Effector memory CD8-positive, alpha-beta T cell (primary cell): ENCODE results near the gene SUCNR1.

ENCODE experiments used
- ATAC-seq: fragments of 150-1000 bp; cut with Tn5 transposase; replicated peaks from 2 replicates; pipeline ENCODE4 v1.10.0; 2021; ENCODE audit warnings: mild to moderate bottlenecking, moderate library complexity
- DNase-seq, 3 experiments: peaks; one replicate each; pipeline ENCODE4 v3.0.0; 2021
- H3K27ac Mint-ChIP-seq, 2 donors: one replicate each; pipeline ENCODE4 v1.8.0; 2022; ENCODE audit warnings: mild to moderate bottlenecking in 2 of 2, mixed read lengths in 2 of 2, moderate library complexity in 2 of 2
- H3K27me3 Mint-ChIP-seq, 2 donors: one replicate each; pipeline ENCODE4 v1.8.0; 2022; ENCODE audit warnings: mixed read lengths in 2 of 2
- H3K36me3 Mint-ChIP-seq: one replicate; pipeline ENCODE4 v1.8.0; 2022; ENCODE audit warnings: mild to moderate bottlenecking, moderate library complexity, mixed read lengths; ENCODE audit not compliant: insufficient read depth
- H3K4me1 Mint-ChIP-seq, 2 donors: one replicate each; pipeline ENCODE4 v1.8.0; 2022; ENCODE audit warnings: low read depth in 2 of 2, mixed read lengths in 2 of 2
- H3K4me3 Mint-ChIP-seq, 2 donors: one replicate each; pipeline ENCODE4 v1.8.0; 2022; ENCODE audit warnings: mild to moderate bottlenecking in 2 of 2, mixed read lengths in 2 of 2, moderate library complexity in 2 of 2
- H3K9me3 Mint-ChIP-seq, 2 donors: one replicate each; pipeline ENCODE4 v1.8.0; 2022; ENCODE audit warnings: mixed read lengths in 2 of 2

Gene SUCNR1

DNA sequence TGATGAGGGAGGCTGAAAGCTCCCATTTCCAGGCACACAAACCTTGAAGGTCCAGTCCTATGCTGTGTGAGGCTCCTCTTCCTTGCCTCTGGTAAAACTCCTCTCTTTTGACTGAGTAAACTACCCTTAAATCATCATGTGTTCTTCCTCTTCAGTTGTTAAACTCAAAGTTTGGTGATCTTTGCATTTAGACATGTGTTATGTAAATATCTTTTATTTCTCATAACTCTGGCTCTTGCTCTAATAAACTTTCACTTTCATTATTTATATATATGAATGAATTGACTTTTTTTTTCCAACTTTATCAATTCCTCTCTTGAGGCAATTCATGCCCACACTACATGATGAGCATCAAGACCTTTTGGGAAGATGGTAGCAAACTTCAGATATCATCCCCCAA is 26.6 kb downstream of the SUCNR1 start:
- Mint-ChIP-seq H3K27ac (peak overlapping the region in 1 of 2 donors; percentile 81), H3K4me3 (peak overlapping the region in 1 of 2 donors; percentile 32), H3K27me3 (no peaks in the 10 kb centered on the region), H3K36me3 (peaks cover 3% of the 10 kb centered on the region), H3K9me3 (no peaks in the 10 kb centered on the region), H3K4me1 (peaks cover 24 to 43% of the 10 kb centered on the region in 2 donors)
- DNase-seq: no peak
- no peak for ATAC-seq

DNA sequence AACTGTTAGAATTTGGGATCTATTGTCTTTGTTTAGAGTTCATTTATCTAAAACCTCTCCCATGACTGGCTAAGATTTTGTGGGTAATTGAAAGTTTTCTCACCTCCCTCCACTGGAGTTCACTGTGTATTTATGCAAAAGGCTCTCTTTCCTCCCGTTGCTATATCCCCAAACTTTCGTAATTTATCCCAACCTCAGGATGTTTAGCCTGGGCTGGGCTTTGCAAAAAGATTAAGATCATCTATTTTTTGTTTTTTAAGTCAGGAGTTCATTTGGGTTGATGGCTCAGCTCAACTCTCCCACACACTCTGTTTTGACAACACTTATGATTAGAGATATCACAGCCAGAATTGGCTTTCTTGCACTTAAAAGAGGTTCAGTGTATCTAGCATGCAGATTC is 27.0 kb downstream of the SUCNR1 start:
- Mint-ChIP-seq H3K36me3 (peaks cover 3% of the 10 kb centered on the region), H3K27ac (no peak overlapping the region), H3K27me3 (no peaks in the 10 kb centered on the region), H3K9me3 (no peaks in the 10 kb centered on the region), H3K4me1 (peaks cover 20 to 38% of the 10 kb centered on the region in 2 donors), H3K4me3 (no peak overlapping the region)
- ATAC-seq: no peak
- DNase-seq: no peak

DNA sequence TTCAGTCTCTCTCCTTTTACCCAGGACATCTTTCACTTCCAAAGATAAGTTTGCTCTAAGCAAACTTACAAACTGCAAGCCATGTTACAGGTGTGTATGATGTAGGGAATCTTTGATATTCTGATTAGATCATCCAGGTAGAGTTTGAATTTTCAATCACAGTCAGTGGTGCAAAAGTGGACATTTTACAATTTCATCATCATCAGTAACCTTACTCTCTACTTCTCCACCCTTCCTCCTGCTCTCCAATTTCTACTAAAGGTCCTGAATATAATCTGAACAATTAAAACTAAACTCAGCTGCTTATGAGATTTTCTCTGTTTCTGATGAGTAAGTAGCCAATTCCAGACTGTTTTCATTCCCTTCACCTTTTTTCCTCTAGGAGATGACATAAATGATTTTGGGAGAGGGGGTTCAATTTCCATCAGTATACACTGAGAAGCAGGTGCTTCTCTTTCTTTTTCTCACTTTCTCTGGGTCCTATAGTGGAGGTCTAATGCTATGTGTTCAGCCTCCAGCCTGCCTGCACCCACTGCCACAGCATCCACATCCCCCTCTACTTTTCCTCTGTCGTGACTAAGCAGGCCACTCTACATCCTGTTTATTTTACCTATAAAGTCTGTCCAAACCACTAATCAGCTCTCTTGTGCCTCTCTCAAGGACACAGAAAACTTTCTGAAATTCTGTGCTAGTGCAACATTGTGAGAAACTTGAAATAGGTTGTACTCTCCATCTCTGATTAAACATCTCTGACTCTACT is 27.6 kb downstream of the SUCNR1 start:
- no peaks in the 10 kb centered on the region for H3K27me3 Mint-ChIP-seq

GRCh38 chr3:151901644-151902285 is 28.3 kb downstream of the SUCNR1 start:
- H3K36me3 Mint-ChIP-seq: peaks cover 3% of the 10 kb centered on the region
- ATAC-seq (no peak), DNase-seq (no peak)
- H3K27ac Mint-ChIP-seq: no peak overlapping the region
- H3K9me3 Mint-ChIP-seq: no peaks in the 10 kb centered on the region
- H3K27me3 Mint-ChIP-seq: no peaks in the 10 kb centered on the region
- H3K4me3 Mint-ChIP-seq: no peak overlapping the region
- peaks cover 19 to 26% of the 10 kb centered on the region in 2 donors for H3K4me1 Mint-ChIP-seq

More for the DNA sequence above, 27.6 kb downstream of the SUCNR1 start:
- no peak overlapping the region for H3K4me3 Mint-ChIP-seq
- no peaks in the 10 kb centered on the region for H3K9me3 Mint-ChIP-seq
- no peak overlapping the region for H3K27ac Mint-ChIP-seq
- no peak for DNase-seq
- H3K4me1 Mint-ChIP-seq: peaks cover 19 to 32% of the 10 kb centered on the region in 2 donors
- ATAC-seq: peak; percentile 22
- peaks cover 3% of the 10 kb centered on the region for H3K36me3 Mint-ChIP-seq

- H3K27me3 Mint-ChIP-seq: peaks cover 0 to 6% of the 10 kb centered on the region in 2 donors
Observed at GRCh38 chr3:151903501-151903991, 30.1 kb downstream of the SUCNR1 start.

GRCh38 chr3:151905647-151906046 is 32.2 kb downstream of the SUCNR1 start:
- Mint-ChIP-seq H3K27me3 (peaks cover 5 to 11% of the 10 kb centered on the region in 2 donors), H3K4me3 (no peak overlapping the region), H3K9me3 (no peaks in the 10 kb centered on the region), H3K36me3 (peaks cover 3% of the 10 kb centered on the region), H3K4me1 (peaks cover 9 to 15% of the 10 kb centered on the region in 2 donors), H3K27ac (no peak overlapping the region)
- no peak for ATAC-seq
- no peak for DNase-seq

More at GRCh38 chr3:151903501-151903991, 30.1 kb downstream of the SUCNR1 start:
- ATAC-seq: no peak
- no peak overlapping the region for H3K4me3 Mint-ChIP-seq
- DNase-seq: no peak
- peaks cover 19 to 26% of the 10 kb centered on the region in 2 donors for H3K4me1 Mint-ChIP-seq
- H3K9me3 Mint-ChIP-seq: no peaks in the 10 kb centered on the region
- no peak overlapping the region for H3K27ac Mint-ChIP-seq
- H3K36me3 Mint-ChIP-seq: peaks cover 3% of the 10 kb centered on the region

DNA sequence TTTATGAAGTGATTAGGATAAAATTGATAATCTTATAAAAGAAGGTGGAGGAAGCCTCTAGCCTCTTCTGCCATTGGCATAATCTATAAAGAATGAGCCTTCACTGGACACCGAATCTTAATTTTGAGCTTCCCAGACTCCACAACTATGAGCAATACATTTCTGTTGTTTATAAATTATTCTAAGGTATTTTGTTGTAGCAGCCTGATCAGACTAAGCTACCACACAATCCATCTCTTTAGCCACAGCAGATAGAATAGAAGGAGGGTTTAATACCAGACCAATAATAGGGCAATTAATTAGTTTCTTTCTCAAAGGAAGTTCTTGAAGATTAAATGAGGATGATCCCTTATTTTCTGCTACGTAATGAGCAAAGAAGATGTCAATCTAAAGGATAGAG is 33.3 kb downstream of the SUCNR1 start:
- no peaks in the 10 kb centered on the region for H3K9me3 Mint-ChIP-seq
- no peak for DNase-seq
- no peak overlapping the region for H3K4me3 Mint-ChIP-seq
- ATAC-seq: no peak
- peaks cover 3% of the 10 kb centered on the region for H3K36me3 Mint-ChIP-seq
- no peak overlapping the region for H3K27ac Mint-ChIP-seq
- H3K27me3 Mint-ChIP-seq: peaks cover 5 to 12% of the 10 kb centered on the region in 2 donors
- peaks cover under 1 to 4% of the 10 kb centered on the region in 2 donors for H3K4me1 Mint-ChIP-seq

GRCh38 chr3:151908399-151908798 is 35.0 kb downstream of the SUCNR1 start:
- H3K27me3 Mint-ChIP-seq: peaks cover 5 to 17% of the 10 kb centered on the region in 2 donors
- no peak overlapping the region for H3K4me3 Mint-ChIP-seq
- H3K36me3 Mint-ChIP-seq: peaks cover 3% of the 10 kb centered on the region
- no peak overlapping the region for H3K27ac Mint-ChIP-seq
- no peak for ATAC-seq
- no peak for DNase-seq
- no peaks in the 10 kb centered on the region for H3K9me3 Mint-ChIP-seq
- H3K4me1 Mint-ChIP-seq: no peaks in the 10 kb centered on the region

GRCh38 chr3:151909681-151910405 is 36.4 kb downstream of the SUCNR1 start:
- ATAC-seq (no peak), DNase-seq (no peak)
- Mint-ChIP-seq H3K27ac (no peak overlapping the region), H3K9me3 (no peaks in the 10 kb centered on the region), H3K4me1 (no peaks in the 10 kb centered on the region), H3K4me3 (no peak overlapping the region), H3K27me3 (peaks cover 5 to 22% of the 10 kb centered on the region in 2 donors), H3K36me3 (no peaks in the 10 kb centered on the region)

GRCh38 chr3:151911462-151911861 is 38.0 kb downstream of the SUCNR1 start:
- Mint-ChIP-seq H3K27ac (no peak overlapping the region), H3K4me1 (no peaks in the 10 kb centered on the region), H3K4me3 (no peak overlapping the region), H3K36me3 (no peaks in the 10 kb centered on the region), H3K9me3 (no peaks in the 10 kb centered on the region), H3K27me3 (peaks cover 5 to 22% of the 10 kb centered on the region in 2 donors)
- DNase-seq (no peak), ATAC-seq (no peak)

GRCh38 chr3:151912028-151912427 is 38.6 kb downstream of the SUCNR1 start:
- Mint-ChIP-seq H3K4me1 (no peaks in the 10 kb centered on the region), H3K9me3 (no peaks in the 10 kb centered on the region), H3K27me3 (peaks cover 5 to 20% of the 10 kb centered on the region in 2 donors), H3K4me3 (no peak overlapping the region), H3K27ac (no peak overlapping the region), H3K36me3 (no peaks in the 10 kb centered on the region)
- DNase-seq: no peak
- ATAC-seq: no peak

DNA sequence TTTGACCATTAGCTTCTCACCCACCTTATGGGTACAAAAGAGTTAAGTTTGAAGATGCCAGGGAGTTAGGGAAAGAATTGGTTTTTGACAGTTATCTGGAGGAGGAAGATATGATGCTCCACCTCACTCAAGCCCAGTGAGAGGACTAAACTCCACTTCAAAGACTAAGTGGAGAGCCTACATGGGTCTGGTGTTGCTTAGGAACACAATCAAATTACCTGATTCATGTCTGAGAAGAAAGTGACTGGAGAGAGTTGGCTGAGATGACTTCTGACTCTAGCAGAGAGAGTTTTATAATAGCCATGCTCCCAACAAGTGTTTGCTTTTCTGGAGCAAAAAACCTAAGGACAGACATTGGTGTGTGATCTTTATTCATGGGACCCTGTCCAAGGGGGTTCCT is 43.3 kb downstream of the SUCNR1 start:
- H3K36me3 Mint-ChIP-seq: no peaks in the 10 kb centered on the region
- no peaks in the 10 kb centered on the region for H3K4me1 Mint-ChIP-seq
- DNase-seq (no peak), ATAC-seq (no peak)
- H3K4me3 Mint-ChIP-seq: no peak overlapping the region
- no peaks in the 10 kb centered on the region for H3K9me3 Mint-ChIP-seq
- no peak overlapping the region for H3K27ac Mint-ChIP-seq
- H3K27me3 Mint-ChIP-seq: peaks cover 0 to 10% of the 10 kb centered on the region in 2 donors

DNA sequence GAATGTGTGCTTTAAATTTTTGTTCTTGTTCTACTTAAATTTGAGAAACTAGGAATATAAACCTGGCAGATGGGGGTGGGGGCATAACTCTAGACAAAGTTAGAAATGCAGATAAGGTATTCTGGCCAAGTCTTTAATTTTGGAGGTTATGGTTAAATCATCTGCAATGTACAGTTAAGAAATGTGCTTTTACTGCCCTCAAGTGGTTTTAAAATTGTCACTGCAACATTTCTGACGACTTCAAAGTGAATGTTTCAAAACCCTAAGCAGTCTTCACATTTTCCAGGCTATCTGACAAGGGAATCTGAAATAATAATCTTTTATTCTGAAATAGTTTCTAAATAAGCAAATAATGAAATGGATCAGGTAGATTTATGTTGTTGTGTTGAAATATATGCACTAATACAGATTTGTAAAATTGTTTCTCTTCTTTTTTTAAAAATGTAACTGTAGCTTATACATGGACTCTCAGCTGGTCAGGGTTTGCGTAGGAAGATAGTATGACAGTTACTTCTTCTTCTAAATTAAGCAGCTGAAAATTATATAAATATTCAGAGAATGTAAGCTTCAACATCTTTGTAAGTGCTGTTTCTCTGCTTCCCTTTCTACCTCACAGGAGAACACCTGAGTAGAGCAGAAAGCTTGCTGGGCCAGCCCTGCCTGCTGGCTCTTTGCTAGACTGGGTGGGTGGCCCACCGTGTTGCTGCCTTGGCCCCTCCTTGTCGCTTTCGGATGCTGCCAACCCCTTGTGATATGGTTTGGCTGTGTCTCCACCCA is 45.0 kb downstream of the SUCNR1 start:
- ATAC-seq: peak; percentile 54
- no peak for DNase-seq
- peaks cover 0 to 5% of the 10 kb centered on the region in 2 donors for H3K27me3 Mint-ChIP-seq
- no peak overlapping the region for H3K4me3 Mint-ChIP-seq
- no peaks in the 10 kb centered on the region for H3K9me3 Mint-ChIP-seq
- H3K27ac Mint-ChIP-seq: no peak overlapping the region
- H3K4me1 Mint-ChIP-seq: no peaks in the 10 kb centered on the region
- H3K36me3 Mint-ChIP-seq: no peaks in the 10 kb centered on the region
